ENCODE measurements around the gene SIM2.

DNA sequence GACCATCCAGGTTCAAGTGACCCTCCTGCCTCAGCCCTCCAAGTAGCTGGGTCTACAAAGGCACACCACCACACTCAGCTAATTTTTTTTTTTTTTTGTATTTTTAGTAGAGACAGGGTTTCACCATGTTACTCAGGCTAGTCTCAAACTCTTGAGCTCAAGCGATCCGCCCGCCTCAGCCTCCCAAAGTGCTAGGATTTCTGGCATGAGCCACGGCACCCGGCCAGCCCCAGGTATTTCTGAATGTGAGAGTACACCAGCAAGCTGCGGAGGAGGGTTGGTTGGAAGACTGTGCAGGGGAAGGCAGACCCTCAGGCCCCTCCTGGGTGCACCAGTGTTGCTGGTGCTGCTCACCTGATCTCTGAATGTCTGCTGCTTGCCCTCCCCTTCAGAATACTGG lies 33.1 kb upstream of the SIM2 start:
- TF ChIP-seq, protein P1, sequence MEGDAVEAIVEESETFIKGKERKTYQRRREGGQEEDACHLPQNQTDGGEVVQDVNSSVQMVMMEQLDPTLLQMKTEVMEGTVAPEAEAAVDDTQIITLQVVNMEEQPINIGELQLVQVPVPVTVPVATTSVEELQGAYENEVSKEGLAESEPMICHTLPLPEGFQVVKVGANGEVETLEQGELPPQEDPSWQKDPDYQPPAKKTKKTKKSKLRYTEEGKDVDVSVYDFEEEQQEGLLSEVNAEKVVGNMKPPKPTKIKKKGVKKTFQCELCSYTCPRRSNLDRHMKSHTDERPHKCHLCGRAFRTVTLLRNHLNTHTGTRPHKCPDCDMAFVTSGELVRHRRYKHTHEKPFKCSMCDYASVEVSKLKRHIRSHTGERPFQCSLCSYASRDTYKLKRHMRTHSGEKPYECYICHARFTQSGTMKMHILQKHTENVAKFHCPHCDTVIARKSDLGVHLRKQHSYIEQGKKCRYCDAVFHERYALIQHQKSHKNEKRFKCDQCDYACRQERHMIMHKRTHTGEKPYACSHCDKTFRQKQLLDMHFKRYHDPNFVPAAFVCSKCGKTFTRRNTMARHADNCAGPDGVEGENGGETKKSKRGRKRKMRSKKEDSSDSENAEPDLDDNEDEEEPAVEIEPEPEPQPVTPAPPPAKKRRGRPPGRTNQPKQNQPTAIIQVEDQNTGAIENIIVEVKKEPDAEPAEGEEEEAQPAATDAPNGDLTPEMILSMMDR (IDR thresholded peaks at IDR 0.05): no peak
- TF ChIP-seq POLR2AphosphoS5 (IDR thresholded peaks at IDR 0.05): no peak
- TF ChIP-seq EP300 (IDR thresholded peaks at IDR 0.05): no peak
- no peak for TF ChIP-seq POLR2A (IDR thresholded peaks at IDR 0.05)

Measured in suprapubic skin (tissue), 4 donors.